ENCODE results near the gene NHSL1. TPM values are rescaled to one million over a fixed set of nuclear protein-coding genes. Genes with fewer than 3 reads are reported as not detected.

Gene NHSL1
- total RNA-seq, 1 donor from 2014 or later, result 33.5 TPM

DNA sequence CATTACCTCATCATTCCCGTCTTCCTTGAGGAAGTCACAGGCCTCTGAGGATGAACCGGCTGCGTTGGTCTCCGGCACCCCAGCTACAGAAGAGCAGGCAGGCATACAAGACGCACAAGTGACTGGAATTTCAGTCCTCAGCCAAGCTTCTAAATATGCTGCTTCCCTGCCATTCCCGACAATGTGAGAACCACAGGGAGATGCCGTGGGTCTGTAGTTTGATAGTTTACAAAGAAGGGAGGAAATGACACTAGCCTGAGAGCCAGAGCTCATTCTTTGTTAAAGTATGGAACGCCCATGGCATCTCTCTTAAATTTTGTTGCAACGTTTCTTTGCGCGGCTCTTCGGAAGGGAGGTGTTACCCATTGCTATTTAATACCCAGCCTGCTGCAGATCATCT lies 69.5 kb downstream of the NHSL1 start:
- no peak overlapping the region for H3K27ac ChIP-seq (ENCODE audit: low read depth, low read length)
- H3K4me3 ChIP-seq (ENCODE audit: insufficient read depth, low read depth, low read length), result no peak overlapping the region
- H3K9me3 ChIP-seq (ENCODE audit: insufficient read depth, low read depth, low read length), result no peaks in the 10 kb centered on the region
- no peak for TF ChIP-seq EZH2 (IDR thresholded peaks at IDR 0.05; ENCODE audit: insufficient read depth, low read length)
- TF ChIP-seq, protein P1, sequence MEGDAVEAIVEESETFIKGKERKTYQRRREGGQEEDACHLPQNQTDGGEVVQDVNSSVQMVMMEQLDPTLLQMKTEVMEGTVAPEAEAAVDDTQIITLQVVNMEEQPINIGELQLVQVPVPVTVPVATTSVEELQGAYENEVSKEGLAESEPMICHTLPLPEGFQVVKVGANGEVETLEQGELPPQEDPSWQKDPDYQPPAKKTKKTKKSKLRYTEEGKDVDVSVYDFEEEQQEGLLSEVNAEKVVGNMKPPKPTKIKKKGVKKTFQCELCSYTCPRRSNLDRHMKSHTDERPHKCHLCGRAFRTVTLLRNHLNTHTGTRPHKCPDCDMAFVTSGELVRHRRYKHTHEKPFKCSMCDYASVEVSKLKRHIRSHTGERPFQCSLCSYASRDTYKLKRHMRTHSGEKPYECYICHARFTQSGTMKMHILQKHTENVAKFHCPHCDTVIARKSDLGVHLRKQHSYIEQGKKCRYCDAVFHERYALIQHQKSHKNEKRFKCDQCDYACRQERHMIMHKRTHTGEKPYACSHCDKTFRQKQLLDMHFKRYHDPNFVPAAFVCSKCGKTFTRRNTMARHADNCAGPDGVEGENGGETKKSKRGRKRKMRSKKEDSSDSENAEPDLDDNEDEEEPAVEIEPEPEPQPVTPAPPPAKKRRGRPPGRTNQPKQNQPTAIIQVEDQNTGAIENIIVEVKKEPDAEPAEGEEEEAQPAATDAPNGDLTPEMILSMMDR (IDR thresholded peaks at IDR 0.05; ENCODE audit: insufficient read depth, low read depth, low read length), result no peak
- no peak overlapping the region for H3K4me3 Mint-ChIP-seq (ENCODE audit: unreplicated experiment)
- no peaks in the 10 kb centered on the region for H3K79me2 ChIP-seq (ENCODE audit: insufficient read depth, low read length)
- peak; percentile 7 for DNase-seq (ENCODE audit: low read depth)
- H3K27ac Mint-ChIP-seq (ENCODE audit: unreplicated experiment), result no peak overlapping the region
- no peaks in the 10 kb centered on the region for H3K4me1 Mint-ChIP-seq (ENCODE audit: low read depth, unreplicated experiment)
- H3K36me3 ChIP-seq (ENCODE audit: insufficient read depth, low read length), result no peaks in the 10 kb centered on the region
- H3K4me1 ChIP-seq (ENCODE audit: insufficient read depth, low read length), result no peaks in the 10 kb centered on the region
- peak overlapping the region; percentile 8 for H3K4me2 ChIP-seq (ENCODE audit: low read length)
- peaks cover 7% of the 10 kb centered on the region for H3K36me3 Mint-ChIP-seq (ENCODE audit: low read depth, unreplicated experiment)
- H3K27me3 Mint-ChIP-seq (ENCODE audit: low read depth, unreplicated experiment), result no peaks in the 10 kb centered on the region
- H3K27me3 ChIP-seq (ENCODE audit: insufficient read depth, low read length), result no peaks in the 10 kb centered on the region
- H3K9me3 Mint-ChIP-seq (ENCODE audit: unreplicated experiment), result no peaks in the 10 kb centered on the region
- H4K20me1 ChIP-seq (ENCODE audit: insufficient read depth, low read length), result peaks cover 14% of the 10 kb centered on the region
- H2AFZ ChIP-seq (ENCODE audit: low read depth, low read length), result no peak overlapping the region
- H3K9ac ChIP-seq (ENCODE audit: low read length), result no peak overlapping the region
- no peak for FAIRE-seq

DNA sequence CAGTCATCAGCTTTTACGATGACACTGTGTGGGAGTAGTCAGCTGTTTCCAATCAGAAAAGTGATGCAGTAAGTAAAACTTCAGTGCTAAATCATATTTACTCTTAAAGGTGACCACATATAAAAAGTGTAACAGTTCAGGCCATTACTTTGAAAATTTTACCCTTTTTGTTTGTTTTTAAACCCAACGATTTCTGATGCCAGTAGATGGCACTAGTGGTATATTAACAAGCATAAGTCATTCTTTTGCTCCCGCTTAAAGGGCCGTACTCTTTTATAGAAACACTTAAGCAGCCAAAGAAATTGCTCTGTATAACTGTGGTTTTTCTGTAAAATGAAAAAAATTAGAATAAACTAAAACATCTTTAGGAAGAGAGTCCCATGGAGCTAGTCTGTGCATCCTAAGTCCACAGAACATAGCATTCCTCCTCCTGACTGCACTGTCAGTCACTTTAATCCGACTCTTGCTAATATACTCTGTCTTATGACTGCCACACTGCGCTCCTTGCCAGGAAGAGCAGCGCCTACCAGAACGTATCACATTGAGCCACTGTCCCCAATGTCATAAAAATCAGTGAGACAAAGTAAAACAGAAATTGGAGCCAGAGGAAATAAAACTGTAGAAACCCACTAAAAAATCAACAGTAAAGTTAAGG lies 70.2 kb downstream of the NHSL1 start:
- no peaks in the 10 kb centered on the region for H3K4me1 ChIP-seq (ENCODE audit: insufficient read depth, low read length)

More for the DNA sequence above, 70.2 kb downstream of the NHSL1 start:
- Mint-ChIP-seq H3K4me3 (ENCODE audit: unreplicated experiment) (no peak overlapping the region), H3K27ac (ENCODE audit: unreplicated experiment) (no peak overlapping the region), H3K9me3 (ENCODE audit: unreplicated experiment) (no peaks in the 10 kb centered on the region), H3K27me3 (ENCODE audit: low read depth, unreplicated experiment) (no peaks in the 10 kb centered on the region), H3K4me1 (ENCODE audit: low read depth, unreplicated experiment) (no peaks in the 10 kb centered on the region), H3K36me3 (ENCODE audit: low read depth, unreplicated experiment) (peaks cover 7% of the 10 kb centered on the region)
- Histone ChIP-seq H3K79me2 (ENCODE audit: insufficient read depth, low read length) (no peaks in the 10 kb centered on the region), H3K27ac (ENCODE audit: low read depth, low read length) (no peak overlapping the region), H3K9me3 (ENCODE audit: insufficient read depth, low read depth, low read length) (no peaks in the 10 kb centered on the region), H3K4me3 (ENCODE audit: insufficient read depth, low read depth, low read length) (no peak overlapping the region), H3K9ac (ENCODE audit: low read length) (no peak overlapping the region), H3K36me3 (ENCODE audit: insufficient read depth, low read length) (no peaks in the 10 kb centered on the region), H4K20me1 (ENCODE audit: insufficient read depth, low read length) (peaks cover 14% of the 10 kb centered on the region), H3K4me2 (ENCODE audit: low read length) (peak overlapping the region; percentile 8), H3K27me3 (ENCODE audit: insufficient read depth, low read length) (no peaks in the 10 kb centered on the region), H2AFZ (ENCODE audit: low read depth, low read length) (no peak overlapping the region)
- TF ChIP-seq, protein P1 (IDR thresholded peaks at IDR 0.05; ENCODE audit: insufficient read depth, low read depth, low read length), result peak; percentile 61
- TF ChIP-seq EZH2 (IDR thresholded peaks at IDR 0.05; ENCODE audit: insufficient read depth, low read length), result no peak
- FAIRE-seq, result peak; percentile 47
- DNase-seq (ENCODE audit: low read depth), result peak; percentile 45

All from astrocyte (in vitro differentiated cells and primary cell).